OCI-LY1 (cell line): Measurements from ENCODE around the gene EML1.

Experiments
- EZH2 ChIP-seq: fragments of 200-600 bp; sonication (generic), shearing (Covaris generic); IDR thresholded peaks from 2 replicates; pipeline ENCODE4 v1.8.0; 2017; ENCODE audit warnings: borderline replicate concordance, mixed run types, mild to moderate bottlenecking, antibody characterized with exemption, low read length, moderate library complexity, mixed read lengths
- TF ChIP-seq, protein P1 (sequence below): fragments of 200-600 bp; sonication (generic), shearing (Covaris generic); IDR thresholded peaks from 2 replicates; pipeline ENCODE4 v1.5.1; 2017; ENCODE audit warnings: mild to moderate bottlenecking, antibody characterized with exemption, low read length, moderate library complexity, mixed read lengths

DNA sequence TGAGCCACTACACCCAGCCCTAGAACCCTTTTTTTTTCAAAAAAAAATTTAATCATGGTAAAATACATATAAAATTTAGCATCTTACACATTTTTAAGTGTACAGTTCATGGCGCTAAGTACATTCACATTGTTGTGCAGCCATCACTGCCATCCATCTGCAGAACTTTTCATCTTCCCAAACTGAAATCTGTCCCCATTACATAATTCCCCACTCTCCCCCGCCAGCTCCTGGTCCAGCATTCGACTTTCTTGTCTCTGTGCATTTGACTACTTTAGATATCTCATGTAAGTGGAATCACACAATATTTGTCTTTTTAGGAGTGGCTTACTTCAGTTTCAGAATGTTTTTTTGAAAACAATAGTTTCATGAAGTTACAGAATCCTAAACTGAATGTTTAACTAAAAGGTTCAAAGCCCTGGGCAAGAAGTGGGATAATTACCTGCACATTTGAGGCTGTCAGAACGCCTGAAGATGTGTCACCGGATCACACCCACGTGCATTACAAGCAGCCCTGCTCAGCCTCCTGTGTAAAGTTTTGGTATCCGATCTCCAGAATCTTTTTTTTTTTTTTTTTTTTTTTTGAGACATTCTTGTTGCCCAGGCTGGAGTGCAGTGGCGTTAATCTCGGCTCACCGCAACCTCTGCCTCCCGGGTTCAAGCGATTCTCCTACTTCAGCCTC is 12.7 kb downstream of the EML1 start:
- TF ChIP-seq, protein P1, sequence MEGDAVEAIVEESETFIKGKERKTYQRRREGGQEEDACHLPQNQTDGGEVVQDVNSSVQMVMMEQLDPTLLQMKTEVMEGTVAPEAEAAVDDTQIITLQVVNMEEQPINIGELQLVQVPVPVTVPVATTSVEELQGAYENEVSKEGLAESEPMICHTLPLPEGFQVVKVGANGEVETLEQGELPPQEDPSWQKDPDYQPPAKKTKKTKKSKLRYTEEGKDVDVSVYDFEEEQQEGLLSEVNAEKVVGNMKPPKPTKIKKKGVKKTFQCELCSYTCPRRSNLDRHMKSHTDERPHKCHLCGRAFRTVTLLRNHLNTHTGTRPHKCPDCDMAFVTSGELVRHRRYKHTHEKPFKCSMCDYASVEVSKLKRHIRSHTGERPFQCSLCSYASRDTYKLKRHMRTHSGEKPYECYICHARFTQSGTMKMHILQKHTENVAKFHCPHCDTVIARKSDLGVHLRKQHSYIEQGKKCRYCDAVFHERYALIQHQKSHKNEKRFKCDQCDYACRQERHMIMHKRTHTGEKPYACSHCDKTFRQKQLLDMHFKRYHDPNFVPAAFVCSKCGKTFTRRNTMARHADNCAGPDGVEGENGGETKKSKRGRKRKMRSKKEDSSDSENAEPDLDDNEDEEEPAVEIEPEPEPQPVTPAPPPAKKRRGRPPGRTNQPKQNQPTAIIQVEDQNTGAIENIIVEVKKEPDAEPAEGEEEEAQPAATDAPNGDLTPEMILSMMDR: no peak
- TF ChIP-seq EZH2: no peak
